ENCODE results near the gene CLCNKA. TPM values are rescaled to one million over a fixed set of nuclear protein-coding genes. Genes with fewer than 3 reads are reported as not detected.
"Not testable (repeated sequence)": the region's sequence is repeated elsewhere in the genome, so short reads cannot be mapped to it uniquely, and the experiment has no call there.

Gene CLCNKA
- total RNA-seq, 1 experiment from 2014 or later, result 0.10 TPM

DNA sequence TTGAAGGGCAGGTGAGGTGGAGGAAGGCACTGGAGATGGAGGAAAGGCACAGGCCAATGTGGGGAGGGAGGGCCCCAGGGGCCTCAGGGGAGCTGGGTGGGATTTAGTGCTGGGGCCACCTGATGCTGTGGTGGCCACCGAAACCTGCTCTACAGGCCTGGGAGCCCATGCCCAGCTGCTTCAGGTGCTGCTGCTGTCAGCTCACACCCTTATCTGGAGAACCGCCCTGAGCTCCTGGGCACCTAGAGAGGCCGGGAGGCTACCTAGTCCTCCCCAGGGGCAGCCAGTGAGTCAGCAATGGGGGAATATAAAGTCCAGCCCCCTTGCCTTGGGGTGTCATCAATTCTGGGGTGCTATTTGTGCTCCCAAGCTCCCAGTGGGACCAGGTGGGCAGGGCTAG lies 39.4 kb downstream of the CLCNKA start (continued):
- TF ChIP-seq, protein P1, sequence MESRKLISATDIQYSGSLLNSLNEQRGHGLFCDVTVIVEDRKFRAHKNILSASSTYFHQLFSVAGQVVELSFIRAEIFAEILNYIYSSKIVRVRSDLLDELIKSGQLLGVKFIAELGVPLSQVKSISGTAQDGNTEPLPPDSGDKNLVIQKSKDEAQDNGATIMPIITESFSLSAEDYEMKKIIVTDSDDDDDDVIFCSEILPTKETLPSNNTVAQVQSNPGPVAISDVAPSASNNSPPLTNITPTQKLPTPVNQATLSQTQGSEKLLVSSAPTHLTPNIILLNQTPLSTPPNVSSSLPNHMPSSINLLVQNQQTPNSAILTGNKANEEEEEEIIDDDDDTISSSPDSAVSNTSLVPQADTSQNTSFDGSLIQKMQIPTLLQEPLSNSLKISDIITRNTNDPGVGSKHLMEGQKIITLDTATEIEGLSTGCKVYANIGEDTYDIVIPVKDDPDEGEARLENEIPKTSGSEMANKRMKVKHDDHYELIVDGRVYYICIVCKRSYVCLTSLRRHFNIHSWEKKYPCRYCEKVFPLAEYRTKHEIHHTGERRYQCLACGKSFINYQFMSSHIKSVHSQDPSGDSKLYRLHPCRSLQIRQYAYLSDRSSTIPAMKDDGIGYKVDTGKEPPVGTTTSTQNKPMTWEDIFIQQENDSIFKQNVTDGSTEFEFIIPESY (IDR thresholded peaks at IDR 0.05; ENCODE audit: extremely low read depth, insufficient replicate concordance, low read length), result no peak

DNA sequence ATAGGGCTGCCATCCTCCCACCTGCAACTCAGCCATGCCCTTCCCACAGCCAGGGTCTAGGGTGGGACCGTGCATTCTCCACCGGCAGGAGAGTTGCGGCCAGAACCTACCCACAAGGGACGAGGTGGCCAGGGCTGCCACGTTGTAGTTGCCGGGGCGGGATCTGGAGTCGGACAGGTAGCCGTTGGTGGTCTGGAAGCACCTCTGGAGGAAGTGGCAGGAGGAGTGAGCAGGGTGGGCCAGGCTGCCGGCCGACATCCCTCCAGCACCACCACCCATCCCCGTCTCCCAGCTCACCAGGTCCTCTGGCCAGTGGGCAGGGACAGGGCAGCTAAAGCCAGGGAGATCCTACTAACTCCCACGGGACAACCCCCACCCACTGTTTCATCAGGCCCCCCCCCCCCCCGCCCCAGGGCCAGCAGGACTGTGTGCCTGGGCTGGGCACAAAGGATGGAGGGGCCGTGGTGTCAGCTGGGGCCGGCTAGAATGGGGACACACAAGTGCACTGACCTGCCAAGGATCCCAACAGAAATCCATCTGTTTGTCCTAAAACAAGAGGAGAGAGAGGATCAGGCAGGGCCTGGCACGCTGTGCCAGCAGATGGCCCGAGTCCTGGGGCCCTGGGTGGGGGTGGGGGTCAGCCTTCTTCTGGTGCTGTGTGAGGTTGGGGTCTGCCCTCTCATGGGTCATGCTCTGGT lies 40.3 kb downstream of the CLCNKA start:
- intact Hi-C loops (cut with micrococcal nuclease); POLR2A ChIA-PET; ATAC-seq; H3K4me3 ChIP-seq (replicated peaks in 1 of 2; ENCODE audit: low read depth in 1 of 2, low read length in 2 of 2); H3K79me2 ChIP-seq (ENCODE audit: insufficient read depth, low read length); H3K9me2 ChIP-seq (ENCODE audit: insufficient read depth); BruUV-seq (replicated peaks); H3K36me3 ChIP-seq (ENCODE audit: control insufficient read depth in 1 of 2, insufficient read depth in 2 of 2, low read length in 2 of 2); H4K20me1 ChIP-seq (ENCODE audit: insufficient read depth); H2AFZ ChIP-seq (ENCODE audit: low read depth, low read length, poor library complexity, severe bottlenecking); RAD21 ChIA-PET (ENCODE audit: low non-redundant PET in 1 of 2, low total read pairs in 2 of 2, uncharacterized antibody in 2 of 2, unreplicated experiment in 2 of 2); H3K4me2 ChIP-seq (ENCODE audit: low read length); H3K4me1 ChIP-seq (ENCODE audit: control insufficient read depth in 1 of 2, insufficient read depth in 2 of 2, low read length in 2 of 2); H3K9me3 ChIP-seq (ENCODE audit: control insufficient read depth in 1 of 2, insufficient read depth in 1 of 2, low read depth in 1 of 2, low read length in 2 of 2); H3K27me3 ChIP-seq (ENCODE audit: insufficient read depth, low read length); DNase-seq (ENCODE audit: low read depth, low spot score); H3K27ac ChIP-seq (ENCODE audit: low read depth, low read length); H3K9ac ChIP-seq (ENCODE audit: low read length); CTCF ChIA-PET: not testable (repeated sequence)

DNA sequence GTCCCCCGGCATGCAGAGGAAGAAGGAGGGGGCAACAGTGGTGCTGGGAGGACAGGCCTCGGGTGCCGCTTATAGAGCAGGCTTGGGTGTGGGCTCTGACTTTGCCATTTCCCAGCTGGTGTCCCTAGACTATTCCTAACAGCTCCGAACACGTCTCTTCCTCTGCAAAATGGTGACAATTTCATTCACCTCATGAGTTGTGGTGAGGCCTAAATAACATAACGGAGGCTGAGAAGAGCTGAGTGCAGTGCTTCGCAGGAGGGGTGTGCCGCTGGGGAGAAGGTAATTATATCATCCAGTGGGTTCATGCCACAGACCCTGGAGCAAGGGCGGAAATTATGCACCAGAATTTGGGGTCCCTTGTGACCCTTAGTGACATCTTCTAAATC lies 40.8 kb downstream of the CLCNKA start:
- POLR2A ChIA-PET; BruUV-seq (replicated peaks); intact Hi-C loops (cut with micrococcal nuclease); CTCF ChIA-PET; H3K9me2 ChIP-seq (ENCODE audit: insufficient read depth); H3K27ac ChIP-seq (ENCODE audit: low read depth, low read length); ATAC-seq; H4K20me1 ChIP-seq (ENCODE audit: insufficient read depth); H3K36me3 ChIP-seq (ENCODE audit: control insufficient read depth in 1 of 2, insufficient read depth in 2 of 2, low read length in 2 of 2); H3K79me2 ChIP-seq (ENCODE audit: insufficient read depth, low read length); H3K9me3 ChIP-seq (ENCODE audit: control insufficient read depth in 1 of 2, insufficient read depth in 1 of 2, low read depth in 1 of 2, low read length in 2 of 2); H3K9ac ChIP-seq (ENCODE audit: low read length); RAD21 ChIA-PET (ENCODE audit: low non-redundant PET in 1 of 2, low total read pairs in 2 of 2, uncharacterized antibody in 2 of 2, unreplicated experiment in 2 of 2); H2AFZ ChIP-seq (ENCODE audit: low read depth, low read length, poor library complexity, severe bottlenecking); H3K4me2 ChIP-seq (ENCODE audit: low read length); H3K27me3 ChIP-seq (ENCODE audit: insufficient read depth, low read length); DNase-seq (ENCODE audit: low read depth, low spot score); H3K4me3 ChIP-seq (replicated peaks in 1 of 2; ENCODE audit: low read depth in 1 of 2, low read length in 2 of 2); H3K4me1 ChIP-seq (ENCODE audit: control insufficient read depth in 1 of 2, insufficient read depth in 2 of 2, low read length in 2 of 2): not testable (repeated sequence)
